ENCODE measurements around the gene DNASE1.
A peak's percentile ranks its signal among the peaks of the same experiment; 100 is the strongest.

Gene DNASE1

GRCh38 chr16:3665508-3665907 is 11.0 kb downstream of the DNASE1 start:
- DNase-seq, result no peak

GRCh38 chr16:3668626-3669025 is 14.1 kb downstream of the DNASE1 start:
- no peak for DNase-seq

GRCh38 chr16:3669082-3669481 is 14.6 kb downstream of the DNASE1 start:
- DNase-seq, result no peak

- DNase-seq, result no peak
Observed at GRCh38 chr16:3670711-3671110, 16.2 kb downstream of the DNASE1 start.

GRCh38 chr16:3671424-3671823 is 16.9 kb downstream of the DNASE1 start:
- no peak for DNase-seq

- DNase-seq, result no peak
Observed at GRCh38 chr16:3672571-3673041, 18.1 kb downstream of the DNASE1 start.

- DNase-seq, result no peak
Observed at GRCh38 chr16:3673201-3673600, 18.7 kb downstream of the DNASE1 start.

- DNase-seq, result no peak
Observed at GRCh38 chr16:3673676-3674377, 19.3 kb downstream of the DNASE1 start.

GRCh38 chr16:3674513-3675295 is 20.2 kb downstream of the DNASE1 start:
- no peak for DNase-seq

GRCh38 chr16:3675601-3676130 is 21.2 kb downstream of the DNASE1 start:
- no peak for DNase-seq

GRCh38 chr16:3677994-3678393 is 23.5 kb downstream of the DNASE1 start:
- no peak for DNase-seq

- DNase-seq, result no peak
Observed at GRCh38 chr16:3681206-3681605, 26.7 kb downstream of the DNASE1 start.

GRCh38 chr16:3687021-3687420 is 32.5 kb downstream of the DNASE1 start:
- DNase-seq, result no peak

GRCh38 chr16:3687792-3688191 is 33.3 kb downstream of the DNASE1 start:
- DNase-seq, result no peak

GRCh38 chr16:3689731-3690130 is 35.2 kb downstream of the DNASE1 start:
- no peak for DNase-seq

GRCh38 chr16:3690470-3690928 is 36.0 kb downstream of the DNASE1 start:
- peak; percentile 44 to 46 for DNase-seq

GRCh38 chr16:3690980-3691720 is 36.7 kb downstream of the DNASE1 start:
- DNase-seq, result no peak

- no peak for DNase-seq
Observed at GRCh38 chr16:3691761-3692160, 37.3 kb downstream of the DNASE1 start.

- DNase-seq, result no peak
Observed at GRCh38 chr16:3694051-3694450, 39.6 kb downstream of the DNASE1 start.

GRCh38 chr16:3695610-3696369 is 41.3 kb downstream of the DNASE1 start:
- DNase-seq, result no peak

- DNase-seq, result no peak
Observed at GRCh38 chr16:3696425-3697218, 42.1 kb downstream of the DNASE1 start.

GRCh38 chr16:3698941-3699340 is 44.5 kb downstream of the DNASE1 start:
- DNase-seq, result no peak

All from AML-193 (cell line).